Activated CD8-positive, alpha-beta T cell treated with anti-CD3 and anti-CD28 coated beads, Interleukin-2, amount 10 ng/mL, durations not matched to agents 7 days and 5 days (primary cell): ENCODE data around the gene WNT6. TPM values are rescaled to one million over a fixed set of nuclear protein-coding genes. Genes with fewer than 3 reads are reported as not detected.

ENCODE experiments used
- ATAC-seq: fragments of 150-1000 bp; cut with Tn5 transposase; one replicate; pipeline ENCODE4 v1.10.0; 2021; ENCODE audit warnings: moderate library complexity
- CTCF ChIA-PET: fragments of 350-600 bp; sonication (Branson Sonifier 250); formaldehyde crosslinking; loops from one replicate; lab custom pipeline; 2021; ENCODE audit warnings: antibody characterized with exemption; lab: Charles Lee
- POLR2A ChIA-PET: fragments of 350-600 bp; sonication (Branson Sonifier 250); formaldehyde crosslinking; loops from one replicate; lab custom pipeline; 2021; ENCODE audit warnings: antibody characterized with exemption; lab: Charles Lee
- DNase-seq: peaks from one replicate; pipeline ENCODE4 v3.0.0-alpha.2; 2020
- H3K27ac Mint-ChIP-seq: one replicate; pipeline ENCODE4 v1.8.0; 2021; ENCODE audit warnings: mild to moderate bottlenecking, mixed read lengths
- H3K27me3 Mint-ChIP-seq: one replicate; pipeline ENCODE4 v1.8.0; 2021; ENCODE audit warnings: low read depth, mixed read lengths
- H3K36me3 Mint-ChIP-seq: one replicate; pipeline ENCODE4 v1.8.0; 2021; ENCODE audit warnings: low read depth, mixed read lengths
- H3K4me1 Mint-ChIP-seq: one replicate; pipeline ENCODE4 v1.8.0; 2021; ENCODE audit warnings: low read depth, mixed read lengths
- H3K4me3 Mint-ChIP-seq: one replicate; pipeline ENCODE4 v1.8.0; 2021; ENCODE audit warnings: mild to moderate bottlenecking, mixed read lengths
- H3K9me3 Mint-ChIP-seq: one replicate; pipeline ENCODE4 v1.8.0; 2022; ENCODE audit warnings: mixed read lengths; ENCODE audit not compliant: insufficient read depth
- total RNA-seq, 2 experiments: library from RNA; stranded (reverse); gene quantifications; one replicate each; pipeline ENCODE4 v1.2.3, GENCODE V29; 2021

Gene WNT6
- total RNA-seq, 2 experiments from 2014 or later = not detected

DNA sequence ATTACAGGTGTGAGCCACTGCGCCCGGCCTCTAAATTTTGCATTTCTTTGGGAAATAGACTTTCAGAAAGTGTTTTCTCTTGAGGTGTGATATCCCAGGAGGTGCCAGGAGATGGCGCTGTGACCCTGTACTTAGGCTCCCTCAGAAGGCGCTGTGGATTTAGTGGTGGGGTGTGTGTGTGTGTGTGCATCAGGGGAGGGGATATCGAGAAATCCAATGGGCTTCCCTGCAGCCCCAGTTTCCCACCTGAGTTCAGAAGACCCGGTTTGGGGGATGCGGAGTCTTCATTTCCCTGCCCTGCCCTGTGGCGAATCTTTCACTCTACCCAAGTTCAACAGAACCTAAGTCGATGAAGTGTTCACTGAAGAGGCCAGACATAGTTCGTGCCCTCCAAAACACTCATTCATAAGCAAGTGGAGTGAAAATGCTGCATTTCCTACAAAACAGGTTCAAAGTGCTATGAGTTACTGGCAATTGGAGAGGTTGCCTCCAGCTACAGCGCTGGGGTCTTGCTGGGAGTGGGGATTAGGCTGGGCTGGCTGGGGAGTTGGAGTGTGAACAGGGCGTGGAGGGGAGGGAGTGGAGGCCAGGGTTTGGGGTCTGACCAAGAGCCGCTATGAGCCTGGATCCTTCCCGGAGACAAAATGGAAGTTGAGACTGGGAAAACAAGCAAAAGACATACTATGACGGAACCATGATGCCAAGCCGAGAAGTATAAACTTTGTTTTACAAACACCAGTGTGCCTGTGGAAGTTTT is 6.5 kb upstream of the WNT6 start:
- Mint-ChIP-seq H3K4me1 (no peaks in the 10 kb centered on the region), H3K36me3 (no peaks in the 10 kb centered on the region), H3K4me3 (no peak overlapping the region), H3K27ac (no peak overlapping the region), H3K9me3 (no peaks in the 10 kb centered on the region), H3K27me3 (peaks cover 52% of the 10 kb centered on the region)
- DNase-seq (peak; percentile 74), ATAC-seq (peak; percentile 52)
- POLR2A ChIA-PET = no interaction called here
- CTCF ChIA-PET = interaction anchor here (0.8 to 7.2 kb wide), 8 partner anchors 21 to 265 kb away, joined by 3 to 83 read pairs (median 4); no protein-coding TSS in a partner anchor

DNA sequence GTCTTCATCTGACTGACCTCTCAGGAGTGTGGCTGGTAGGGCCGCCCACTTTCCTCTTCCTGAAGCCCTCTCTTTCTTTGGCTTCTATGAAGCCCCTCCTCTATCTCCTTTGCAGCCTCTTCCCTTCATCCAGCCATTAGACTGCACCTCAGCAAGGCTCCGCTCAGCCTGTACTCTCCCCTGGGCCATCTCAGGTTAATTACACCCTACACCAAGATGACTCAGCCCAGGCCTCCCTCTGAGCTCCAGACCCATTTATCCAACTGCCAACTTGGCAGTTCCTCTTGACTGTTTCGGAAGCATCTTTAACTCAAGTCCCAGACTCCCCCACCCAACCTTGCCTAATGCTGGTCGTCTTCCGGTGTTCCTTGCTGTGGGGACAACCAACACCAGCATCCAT is 5.8 kb upstream of the WNT6 start:
- H3K36me3 Mint-ChIP-seq = no peaks in the 10 kb centered on the region
- H3K9me3 Mint-ChIP-seq = no peaks in the 10 kb centered on the region
- H3K4me3 Mint-ChIP-seq = no peak overlapping the region
- ATAC-seq (no peak), DNase-seq (no peak)
- CTCF ChIA-PET = interaction anchor here (2.5 to 7.2 kb wide), 2 partner anchors 22 to 44 kb away, joined by 16 to 83 read pairs; no protein-coding TSS in a partner anchor
- no peak overlapping the region for H3K27ac Mint-ChIP-seq
- POLR2A ChIA-PET = no interaction called here
- peaks cover 59% of the 10 kb centered on the region for H3K27me3 Mint-ChIP-seq
- H3K4me1 Mint-ChIP-seq = no peaks in the 10 kb centered on the region

- no peak overlapping the region for H3K27ac Mint-ChIP-seq
- no peaks in the 10 kb centered on the region for H3K36me3 Mint-ChIP-seq
- peaks cover 65% of the 10 kb centered on the region for H3K27me3 Mint-ChIP-seq
- ATAC-seq (no peak), DNase-seq (no peak)
- no peak overlapping the region for H3K4me3 Mint-ChIP-seq
- CTCF ChIA-PET = interaction anchor here (1.4 kb wide), 1 partner anchor 43 kb away, joined by 12 read pairs; no protein-coding TSS in a partner anchor
- no peaks in the 10 kb centered on the region for H3K9me3 Mint-ChIP-seq
- POLR2A ChIA-PET = no interaction called here
- H3K4me1 Mint-ChIP-seq = peaks cover 3% of the 10 kb centered on the region
Observed at GRCh38 chr2:218854860-218855259, 4.7 kb upstream of the WNT6 start.

DNA sequence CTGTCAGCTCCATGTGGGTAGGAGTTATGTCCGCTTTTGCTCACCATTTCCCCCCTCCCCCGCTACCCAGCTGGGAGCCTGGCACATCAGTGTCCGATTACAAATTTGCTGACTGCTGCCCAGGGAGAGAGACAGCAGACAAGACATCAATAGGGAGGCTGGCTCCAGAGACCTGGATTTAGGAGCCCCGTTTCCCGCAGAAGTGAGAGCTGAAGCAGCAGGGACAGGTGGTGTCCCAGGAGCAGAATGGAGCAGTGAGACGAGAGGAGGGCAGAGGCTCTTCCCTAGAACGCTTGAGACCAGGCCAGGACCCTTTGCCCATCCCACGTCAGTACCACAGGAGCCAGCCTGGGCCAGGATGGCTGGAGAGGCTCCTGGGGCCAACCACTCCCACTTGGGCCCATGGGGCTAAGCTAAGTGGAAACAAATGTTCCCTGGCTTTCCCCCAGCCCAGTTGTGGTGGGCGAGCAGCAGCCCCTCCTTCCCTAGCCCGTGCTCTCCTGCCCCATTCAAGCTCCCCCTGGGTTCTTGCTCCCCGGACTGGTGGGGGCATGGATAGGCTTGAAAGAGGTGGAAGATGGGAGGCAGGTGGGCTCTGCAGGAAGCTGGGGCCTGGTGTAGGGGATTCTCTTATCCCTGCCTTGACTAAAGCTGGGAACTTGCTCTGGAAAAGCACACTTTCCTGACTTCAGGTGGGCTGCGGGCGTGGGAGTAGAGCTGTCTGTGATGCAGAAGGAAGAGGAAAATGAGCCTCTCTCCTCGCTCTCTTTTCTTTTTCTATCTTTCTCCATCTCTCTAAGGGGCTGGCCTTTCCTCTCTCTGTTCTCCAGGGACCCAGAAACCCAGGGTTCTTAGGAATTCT is 4.1 kb upstream of the WNT6 start:
- ATAC-seq (no peak), DNase-seq (no peak)
- Mint-ChIP-seq H3K4me1 (peaks cover 9% of the 10 kb centered on the region), H3K4me3 (no peak overlapping the region), H3K27me3 (peaks cover 71% of the 10 kb centered on the region), H3K36me3 (no peaks in the 10 kb centered on the region), H3K9me3 (no peaks in the 10 kb centered on the region), H3K27ac (no peak overlapping the region)
- POLR2A ChIA-PET = no interaction called here
- CTCF ChIA-PET = interaction anchor here (1.0 to 1.8 kb wide), 5 partner anchors 8 to 124 kb away, joined by 3 to 12 read pairs (median 4); no protein-coding TSS in a partner anchor

DNA sequence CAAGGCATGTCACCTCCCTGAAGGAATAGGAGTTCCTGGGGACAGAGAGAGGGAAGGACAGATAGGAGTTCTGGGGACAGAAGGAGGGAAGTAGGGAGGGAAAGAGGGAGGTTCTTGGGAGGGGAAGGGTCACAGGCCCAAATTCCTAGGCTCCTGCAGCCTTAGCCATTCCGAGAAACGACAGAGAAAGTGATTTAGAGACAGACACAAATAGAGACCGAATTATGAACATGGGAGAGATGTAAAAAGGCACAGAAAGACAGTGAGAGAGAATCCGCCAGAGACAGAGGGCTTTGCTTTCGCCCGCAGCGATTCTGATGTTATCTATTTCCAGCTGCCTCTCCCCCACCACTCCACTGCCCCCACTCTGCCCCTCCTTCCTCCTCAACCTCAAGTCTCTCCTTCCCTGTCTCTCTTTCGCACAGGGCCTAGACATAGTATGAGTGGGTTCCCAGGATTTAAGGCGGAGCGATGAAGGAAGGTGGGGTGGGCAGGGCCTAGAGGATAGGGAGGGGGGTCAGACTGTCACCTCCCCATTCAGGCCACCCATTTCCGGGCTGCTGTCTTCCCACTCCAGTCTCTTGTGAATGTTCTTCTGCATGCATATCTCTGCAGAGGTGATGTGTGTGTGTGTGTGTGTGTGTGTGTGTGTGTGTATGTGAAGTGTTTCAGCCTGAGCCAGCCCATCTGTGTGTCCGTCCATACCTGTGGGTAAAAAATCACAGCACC is 3.3 kb upstream of the WNT6 start:
- CTCF ChIA-PET = interaction anchor here (1.0 to 1.8 kb wide), 4 partner anchors 9 to 124 kb away, joined by 3 to 9 read pairs (median 4); no protein-coding TSS in a partner anchor
- no peak for ATAC-seq
- Mint-ChIP-seq H3K27me3 (peaks cover 75% of the 10 kb centered on the region), H3K27ac (no peak overlapping the region), H3K4me3 (no peak overlapping the region), H3K9me3 (no peaks in the 10 kb centered on the region), H3K36me3 (no peaks in the 10 kb centered on the region), H3K4me1 (peaks cover 14% of the 10 kb centered on the region)
- no peak for DNase-seq
- POLR2A ChIA-PET = no interaction called here

GRCh38 chr2:218856896-218857243 is 2.7 kb upstream of the WNT6 start:
- Mint-ChIP-seq H3K9me3 (no peaks in the 10 kb centered on the region), H3K36me3 (no peaks in the 10 kb centered on the region), H3K4me3 (no peak overlapping the region), H3K4me1 (peaks cover 14% of the 10 kb centered on the region), H3K27ac (no peak overlapping the region), H3K27me3 (peaks cover 80% of the 10 kb centered on the region)
- no peak for DNase-seq
- POLR2A ChIA-PET = interaction anchor here (0.6 kb wide), 1 partner anchor 355 kb away, joined by 3 read pairs; no protein-coding TSS in a partner anchor
- CTCF ChIA-PET = interaction anchor here (1.0 to 1.8 kb wide), 2 partner anchors 19 to 130 kb away, joined by 3 to 9 read pairs; no protein-coding TSS in a partner anchor
- ATAC-seq = no peak

DNA sequence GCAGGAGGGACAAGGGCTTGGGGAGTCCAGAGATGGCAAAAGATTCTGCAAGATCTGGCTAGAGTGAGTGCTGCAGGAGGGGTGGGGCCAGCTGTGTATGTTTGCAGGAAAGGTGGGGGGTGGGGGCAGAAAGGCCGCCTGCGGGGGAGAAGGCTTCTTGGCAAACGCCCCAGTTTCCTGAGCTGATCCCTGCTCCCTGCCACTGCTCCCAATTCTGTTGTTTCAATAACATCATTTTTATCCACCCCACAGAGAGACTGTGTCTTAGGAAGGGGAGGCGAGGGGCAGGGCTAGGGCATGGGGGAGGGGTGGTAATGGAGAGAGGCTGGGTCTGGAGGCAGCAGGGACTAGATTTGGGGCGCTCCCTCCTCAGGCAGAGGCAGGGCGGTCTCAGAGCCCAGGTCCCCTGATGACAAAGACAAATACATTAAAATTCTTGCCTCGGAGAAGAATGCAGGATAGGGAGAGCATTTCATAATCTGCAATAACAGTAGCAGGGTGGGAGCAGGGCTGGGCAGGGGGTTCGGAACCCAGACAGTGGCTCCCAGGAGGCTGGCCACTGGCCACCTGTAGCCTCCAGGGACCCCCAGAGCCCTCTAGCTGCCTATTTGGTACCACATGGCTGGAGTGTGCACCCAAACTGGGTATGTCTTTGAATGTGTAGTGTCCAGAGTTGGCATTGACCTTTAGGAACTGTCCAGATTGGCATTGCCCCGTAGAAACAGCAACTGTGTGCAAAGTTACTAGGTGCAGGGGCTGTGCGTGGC is 2.1 kb upstream of the WNT6 start:
- no peak for ATAC-seq
- ChIA-PET CTCF (interaction anchor here (1.0 to 4.3 kb wide), 3 partner anchors 19 to 130 kb away, joined by 3 to 26 read pairs (median 13); no protein-coding TSS in a partner anchor), POLR2A (interaction anchor here (0.6 to 0.8 kb wide), 2 partner anchors 145 to 355 kb away, joined by 3 read pairs; no protein-coding TSS in a partner anchor)
- Mint-ChIP-seq H3K27ac (no peak overlapping the region), H3K36me3 (no peaks in the 10 kb centered on the region), H3K4me1 (peaks cover 14% of the 10 kb centered on the region), H3K4me3 (no peak overlapping the region), H3K27me3 (peaks cover 82% of the 10 kb centered on the region), H3K9me3 (no peaks in the 10 kb centered on the region)
- no peak for DNase-seq

DNA sequence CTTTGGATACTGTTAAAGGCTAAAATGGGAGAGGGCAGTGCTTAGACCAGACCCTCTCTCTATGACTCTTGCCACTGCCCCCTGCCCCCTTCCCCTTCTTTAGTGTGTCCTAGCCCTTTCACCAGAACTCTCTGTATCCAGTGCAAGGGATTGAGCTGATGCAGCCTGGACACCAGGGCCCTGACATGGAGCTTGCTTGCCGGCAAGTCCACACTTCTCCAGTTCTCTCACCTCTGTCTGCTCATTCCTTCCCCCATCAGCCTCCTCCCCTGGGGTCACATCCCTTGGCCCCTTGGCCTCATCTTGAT is 1.5 kb upstream of the WNT6 start:
- H3K36me3 Mint-ChIP-seq = no peaks in the 10 kb centered on the region
- no peaks in the 10 kb centered on the region for H3K9me3 Mint-ChIP-seq
- H3K27ac Mint-ChIP-seq = no peak overlapping the region
- ATAC-seq = no peak
- DNase-seq = no peak
- no peak overlapping the region for H3K4me3 Mint-ChIP-seq
- ChIA-PET POLR2A (interaction anchor here (0.8 kb wide), 1 partner anchor 144 kb away, joined by 3 read pairs; no protein-coding TSS in a partner anchor), CTCF (interaction anchor here (1.3 to 4.3 kb wide), 3 partner anchors 10 to 40 kb away, joined by 7 to 26 read pairs (median 13); no protein-coding TSS in a partner anchor)
- peaks cover 83% of the 10 kb centered on the region for H3K27me3 Mint-ChIP-seq
- peaks cover 14% of the 10 kb centered on the region for H3K4me1 Mint-ChIP-seq

DNA sequence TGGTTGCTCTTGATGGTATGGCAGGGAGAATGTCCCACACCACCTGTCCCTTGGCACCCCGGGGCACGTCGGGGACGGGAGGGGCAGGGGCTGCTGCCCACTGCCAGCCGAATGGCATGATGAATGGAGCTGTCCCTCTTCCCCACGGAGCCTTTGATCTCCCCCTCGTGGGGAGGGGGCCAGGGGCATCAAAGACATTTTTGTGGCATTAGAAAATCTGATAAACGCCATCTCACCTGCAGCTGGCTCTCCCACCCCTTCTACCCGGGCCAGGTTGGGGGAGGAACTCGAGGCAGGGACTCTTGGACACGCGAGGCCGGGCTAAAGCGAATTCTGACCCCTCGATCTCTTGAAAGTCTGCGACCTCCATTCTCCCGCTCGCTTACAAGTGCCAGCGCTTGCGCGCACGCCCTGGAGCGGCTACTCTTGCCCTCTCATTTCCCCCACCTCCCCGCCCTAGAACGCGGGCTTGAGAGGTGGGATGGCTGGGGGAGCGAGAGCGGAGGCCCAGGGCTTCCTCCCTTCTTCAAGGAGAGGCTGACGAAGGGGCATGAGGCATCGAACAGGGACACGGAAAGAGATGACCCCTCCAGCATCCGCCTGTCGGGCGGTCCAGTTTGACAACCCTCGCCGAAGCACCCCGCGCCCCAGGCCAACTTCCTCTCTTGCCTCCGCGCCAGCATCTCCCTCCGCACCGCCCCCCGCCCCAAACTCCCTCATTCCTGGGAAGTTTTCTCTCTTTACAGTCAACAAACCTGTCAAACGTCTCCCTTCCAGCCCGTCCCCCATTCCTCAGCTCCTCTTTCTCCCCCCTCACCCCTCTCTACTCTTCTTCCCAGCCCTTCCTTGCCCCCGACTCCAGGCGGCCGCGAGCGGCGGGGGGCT is 692 bp upstream of the WNT6 start:
- peaks cover 14% of the 10 kb centered on the region for H3K4me1 Mint-ChIP-seq
- H3K9me3 Mint-ChIP-seq = no peaks in the 10 kb centered on the region
- POLR2A ChIA-PET = no interaction called here
- no peak for ATAC-seq
- H3K27ac Mint-ChIP-seq = no peak overlapping the region
- H3K27me3 Mint-ChIP-seq = peaks cover 80% of the 10 kb centered on the region
- CTCF ChIA-PET = interaction anchor here (1.3 to 4.3 kb wide), 3 partner anchors 11 to 39 kb away, joined by 7 to 26 read pairs (median 13); no protein-coding TSS in a partner anchor
- H3K36me3 Mint-ChIP-seq = no peaks in the 10 kb centered on the region
- DNase-seq = no peak
- H3K4me3 Mint-ChIP-seq = no peak overlapping the region
